ENCODE measurements around the gene OR2T1.

OR2T1 gene

GRCh38 chr1:248376916-248377315, 25.9 kb upstream of the OR2T1 start:
- DNase-seq (ENCODE audit: low read depth), result no peak
- no peak overlapping the region for H3K4me3 ChIP-seq (ENCODE audit: low read depth, low read length)
- TF ChIP-seq, protein P1, sequence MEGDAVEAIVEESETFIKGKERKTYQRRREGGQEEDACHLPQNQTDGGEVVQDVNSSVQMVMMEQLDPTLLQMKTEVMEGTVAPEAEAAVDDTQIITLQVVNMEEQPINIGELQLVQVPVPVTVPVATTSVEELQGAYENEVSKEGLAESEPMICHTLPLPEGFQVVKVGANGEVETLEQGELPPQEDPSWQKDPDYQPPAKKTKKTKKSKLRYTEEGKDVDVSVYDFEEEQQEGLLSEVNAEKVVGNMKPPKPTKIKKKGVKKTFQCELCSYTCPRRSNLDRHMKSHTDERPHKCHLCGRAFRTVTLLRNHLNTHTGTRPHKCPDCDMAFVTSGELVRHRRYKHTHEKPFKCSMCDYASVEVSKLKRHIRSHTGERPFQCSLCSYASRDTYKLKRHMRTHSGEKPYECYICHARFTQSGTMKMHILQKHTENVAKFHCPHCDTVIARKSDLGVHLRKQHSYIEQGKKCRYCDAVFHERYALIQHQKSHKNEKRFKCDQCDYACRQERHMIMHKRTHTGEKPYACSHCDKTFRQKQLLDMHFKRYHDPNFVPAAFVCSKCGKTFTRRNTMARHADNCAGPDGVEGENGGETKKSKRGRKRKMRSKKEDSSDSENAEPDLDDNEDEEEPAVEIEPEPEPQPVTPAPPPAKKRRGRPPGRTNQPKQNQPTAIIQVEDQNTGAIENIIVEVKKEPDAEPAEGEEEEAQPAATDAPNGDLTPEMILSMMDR (conservative IDR thresholded peaks at IDR 0.05; ENCODE audit: low read depth, low read length), result no peak

DNA sequence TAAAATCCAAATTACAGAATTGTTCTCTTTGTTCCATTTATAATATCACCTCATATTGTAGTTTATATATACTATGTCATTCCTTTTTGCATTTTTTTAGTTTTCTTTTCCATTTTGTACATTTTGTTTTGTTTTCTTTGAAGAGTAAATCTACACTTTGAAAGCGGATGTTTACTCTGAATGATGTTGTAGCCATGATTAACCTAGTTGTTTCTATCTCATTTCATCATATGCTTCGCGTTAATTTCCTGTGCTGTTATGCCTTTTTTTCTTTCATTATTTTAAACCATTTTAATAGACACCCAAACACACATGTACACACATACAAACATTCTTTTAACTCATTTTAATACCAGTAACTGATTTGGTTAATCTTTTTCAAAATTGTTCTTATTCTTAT, 22.0 kb upstream of the OR2T1 start:
- no peak for DNase-seq (ENCODE audit: low read depth)
- H3K4me3 ChIP-seq (ENCODE audit: low read depth, low read length), result no peak overlapping the region
- TF ChIP-seq, protein P1 (conservative IDR thresholded peaks at IDR 0.05; ENCODE audit: low read depth, low read length), result no peak

DNA sequence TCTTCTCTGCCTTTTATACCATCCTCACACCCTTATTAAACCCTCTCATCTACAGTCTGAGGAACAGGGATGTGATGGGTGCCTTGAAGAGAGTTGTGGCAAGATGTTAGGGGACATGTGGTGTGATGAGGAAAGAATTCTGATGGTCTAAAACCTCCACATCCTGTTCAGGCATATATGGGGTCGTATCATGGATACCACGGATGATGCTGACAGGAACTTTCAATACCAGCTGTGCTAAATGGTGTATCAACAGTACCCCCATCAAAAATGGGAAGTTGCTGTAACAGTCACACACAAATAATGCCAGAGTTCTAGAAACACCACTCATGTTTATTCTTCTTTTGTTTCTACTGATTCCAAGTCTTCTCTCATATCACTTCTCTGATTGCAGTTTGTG, 14.4 kb upstream of the OR2T1 start:
- no peak overlapping the region for H3K4me3 ChIP-seq (ENCODE audit: low read depth, low read length)
- TF ChIP-seq, protein P1 (conservative IDR thresholded peaks at IDR 0.05; ENCODE audit: low read depth, low read length), result no peak
- DNase-seq (ENCODE audit: low read depth), result no peak

DNA sequence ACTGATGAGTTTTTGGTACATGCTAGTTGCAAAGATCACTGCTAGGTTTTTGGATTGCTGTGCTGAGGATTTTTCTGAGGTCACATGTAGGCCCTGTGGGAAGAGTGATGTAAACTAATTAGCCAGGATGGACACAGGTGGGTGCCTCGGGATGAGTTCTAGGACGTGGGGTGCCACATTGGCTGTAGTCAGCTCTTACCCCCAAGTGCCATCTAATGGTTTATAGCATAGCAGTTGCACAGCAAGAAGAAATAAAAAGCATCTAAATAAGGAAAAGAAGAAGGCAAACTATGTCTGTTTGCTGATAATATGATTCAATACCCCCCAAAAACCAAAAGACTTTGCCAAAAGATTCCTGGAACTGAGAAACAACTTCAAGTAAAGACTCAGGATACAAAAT, 9.8 kb upstream of the OR2T1 start:
- DNase-seq (ENCODE audit: low read depth), result no peak
- H3K4me3 ChIP-seq (ENCODE audit: low read depth, low read length), result no peak overlapping the region
- TF ChIP-seq, protein P1 (conservative IDR thresholded peaks at IDR 0.05; ENCODE audit: low read depth, low read length), result no peak

DNA sequence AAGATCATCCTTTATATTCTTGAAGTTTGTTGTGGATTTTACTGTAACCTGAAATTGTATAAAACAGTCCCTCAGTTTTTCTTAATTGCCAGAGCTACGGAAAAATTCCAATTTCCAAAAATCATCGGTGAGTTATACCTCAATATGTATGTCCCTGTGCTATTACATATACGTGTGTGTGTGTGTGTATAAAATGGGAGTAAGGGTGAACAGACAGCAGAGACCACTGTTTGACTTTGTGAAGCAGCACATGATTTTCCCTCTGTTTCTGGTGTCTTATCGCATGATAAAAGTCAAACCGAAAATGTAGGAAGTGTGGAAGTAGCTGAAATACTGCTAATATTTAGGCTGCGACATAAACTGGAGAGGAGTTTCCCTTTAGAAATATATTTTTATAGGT, 1.2 kb downstream of the OR2T1 start:
- H3K4me3 ChIP-seq (ENCODE audit: low read depth, low read length), result no peak overlapping the region
- DNase-seq (ENCODE audit: low read depth), result peak; percentile 39
- TF ChIP-seq, protein P1 (conservative IDR thresholded peaks at IDR 0.05; ENCODE audit: low read depth, low read length), result no peak

GRCh38 chr1:248406721-248407692, 4.2 kb downstream of the OR2T1 start:
- TF ChIP-seq, protein P1 (conservative IDR thresholded peaks at IDR 0.05; ENCODE audit: low read depth, low read length), result no peak

GRCh38 chr1:248416226-248416625, 13.4 kb downstream of the OR2T1 start:
- DNase-seq (ENCODE audit: low read depth), result no peak
- TF ChIP-seq, protein P1 (conservative IDR thresholded peaks at IDR 0.05; ENCODE audit: low read depth, low read length), result no peak
- H3K4me3 ChIP-seq (ENCODE audit: low read depth, low read length), result no peak overlapping the region

More at GRCh38 chr1:248406721-248407692, 4.2 kb downstream of the OR2T1 start:
- H3K4me3 ChIP-seq (ENCODE audit: low read depth, low read length), result no peak overlapping the region
- no peak for DNase-seq (ENCODE audit: low read depth)
